NCI-H2171 (cell line): ENCODE data around the gene S100B.

Experiments used
- DNase-seq: peaks from one replicate; lab custom pipeline; 2025; lab: John Stamatoyannopoulos, UW

The S100B gene

DNA sequence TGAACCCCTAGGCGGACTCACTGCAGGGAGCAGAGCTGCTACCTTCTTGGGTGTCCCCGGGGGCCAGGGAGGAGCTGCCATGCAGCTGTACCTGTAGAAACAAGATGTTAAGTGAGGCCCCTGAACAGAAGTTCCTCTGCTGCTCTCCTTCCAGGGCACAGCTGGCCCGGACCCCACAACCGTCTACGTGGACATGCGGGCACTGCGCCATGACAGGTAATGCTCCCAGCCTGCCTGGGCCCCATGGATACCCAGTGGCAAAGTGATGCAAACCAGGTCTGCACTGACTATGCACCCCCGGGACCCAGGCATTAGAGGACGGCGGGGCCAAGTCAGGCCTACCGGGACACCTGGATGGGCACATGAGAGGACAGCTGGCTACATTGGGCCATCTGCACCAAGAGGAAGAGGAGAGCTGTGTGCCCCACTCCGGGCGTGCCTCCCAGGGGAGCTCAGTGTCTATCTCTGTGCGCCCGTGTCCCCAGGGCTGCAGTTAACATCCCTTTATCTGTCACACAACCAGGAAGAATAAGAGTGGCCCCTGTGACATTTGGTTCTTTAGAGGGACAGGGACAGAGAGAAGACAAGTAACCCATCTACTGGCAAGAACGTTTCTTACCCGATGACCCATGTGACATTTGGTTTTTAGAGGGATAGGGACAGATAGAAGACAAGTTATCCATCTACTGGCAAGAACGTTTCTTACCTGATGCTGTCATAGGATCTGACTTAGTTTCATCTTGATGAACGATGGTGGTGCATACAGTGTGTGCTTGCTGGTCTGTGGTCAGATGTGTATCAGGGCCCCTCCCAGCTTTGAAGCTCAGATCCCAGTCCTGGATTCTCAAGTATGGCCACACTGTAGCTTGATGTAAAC lies 44.1 kb downstream of the S100B start:
- DNase-seq: no peak

DNA sequence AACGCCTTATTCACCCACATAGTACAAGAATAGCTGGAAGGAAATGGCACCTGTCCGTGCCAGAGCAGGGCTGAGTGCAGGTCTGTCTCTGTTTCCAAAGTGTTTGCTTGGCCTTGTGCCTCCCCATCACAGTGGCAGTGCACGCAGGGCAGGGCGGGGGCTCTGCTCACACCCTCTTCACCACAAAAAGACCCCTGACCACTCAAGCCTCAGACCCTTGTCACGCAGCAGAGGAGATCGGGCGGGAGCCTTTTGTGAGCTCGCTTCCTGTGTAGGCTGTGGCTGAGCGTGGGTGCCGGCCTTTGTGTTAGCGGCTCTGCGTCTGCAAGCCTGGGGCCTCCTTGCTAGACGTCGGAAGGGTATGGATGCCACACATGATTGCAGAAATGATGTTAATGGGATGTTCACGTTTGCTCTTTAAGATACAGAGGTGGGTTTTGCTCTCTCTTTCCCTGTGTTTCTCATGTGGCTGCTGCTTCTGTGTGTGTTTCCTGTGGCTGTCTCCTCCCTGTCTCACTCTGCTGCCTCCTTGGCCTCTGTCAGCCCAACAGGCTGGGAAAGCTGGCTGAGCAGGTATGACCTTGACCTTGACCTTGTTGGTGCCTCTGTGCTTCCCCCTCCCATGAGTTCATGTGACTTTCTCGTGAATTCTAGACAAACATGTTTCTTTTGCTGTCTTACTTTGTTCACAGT lies 45.4 kb downstream of the S100B start:
- DNase-seq: no peak

DNA sequence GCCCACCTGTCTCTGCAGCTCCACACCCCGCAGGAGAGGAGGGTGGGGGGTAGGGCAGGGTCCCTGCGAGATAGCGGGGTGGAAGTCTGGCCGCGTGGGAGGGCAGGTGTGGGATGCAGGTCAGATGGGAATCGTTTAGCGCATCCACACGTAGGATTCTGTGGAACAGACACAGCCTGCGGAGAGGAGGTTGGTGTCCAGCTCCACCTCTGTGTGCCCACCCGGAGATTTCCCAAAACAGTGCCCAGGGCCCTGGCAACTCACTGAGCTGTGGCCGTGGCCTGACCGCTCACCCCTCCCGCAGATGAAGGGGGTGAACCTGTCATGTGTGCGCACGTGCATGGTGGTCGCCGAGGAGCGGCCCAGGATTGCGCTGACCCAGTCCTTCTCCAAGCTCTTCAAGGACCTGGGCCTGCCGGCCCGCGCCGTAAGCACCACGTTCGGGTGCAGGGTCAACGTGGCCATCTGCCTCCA lies 46.9 kb downstream of the S100B start:
- DNase-seq: no peak

DNA sequence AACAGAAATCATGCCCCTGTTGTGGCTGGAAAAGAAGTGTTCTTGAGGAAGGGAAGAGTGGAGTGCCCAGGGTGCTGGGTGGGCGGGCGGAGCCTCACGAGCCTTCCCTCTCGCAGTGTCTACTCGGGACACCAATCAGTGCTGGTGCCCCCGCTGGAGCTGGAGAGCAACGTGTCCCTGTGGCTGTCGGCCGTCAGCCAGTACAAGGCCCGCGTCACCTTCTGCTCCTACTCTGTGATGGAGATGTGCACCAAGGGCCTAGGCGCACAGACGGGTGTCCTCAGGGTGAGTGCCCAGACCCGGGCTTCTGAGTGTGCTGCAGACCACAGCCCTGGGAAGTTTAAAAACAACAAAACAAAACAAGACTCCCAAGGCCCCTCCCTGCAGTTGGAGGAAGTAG lies 47.4 kb downstream of the S100B start:
- DNase-seq: no peak

DNA sequence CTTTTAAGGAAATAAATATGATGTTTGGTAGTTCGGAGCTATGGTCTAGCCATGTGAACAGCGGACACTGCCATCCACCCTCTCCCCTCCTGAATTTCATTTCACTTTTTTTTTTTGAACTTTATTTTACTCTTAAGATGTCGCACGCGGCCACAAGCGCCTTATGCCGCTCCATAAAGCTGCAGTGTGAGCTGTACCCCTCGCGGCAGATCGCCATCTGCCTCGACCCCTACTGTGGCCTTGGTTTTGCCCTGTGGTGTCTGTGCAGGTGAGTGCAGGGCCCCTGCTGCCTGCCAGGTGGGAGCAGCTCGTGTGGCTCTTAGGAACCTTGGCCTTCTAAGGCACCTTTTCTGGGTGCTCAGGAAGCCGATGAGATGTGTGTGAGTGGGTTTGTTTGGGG lies 48.1 kb downstream of the S100B start:
- no peak for DNase-seq

DNA sequence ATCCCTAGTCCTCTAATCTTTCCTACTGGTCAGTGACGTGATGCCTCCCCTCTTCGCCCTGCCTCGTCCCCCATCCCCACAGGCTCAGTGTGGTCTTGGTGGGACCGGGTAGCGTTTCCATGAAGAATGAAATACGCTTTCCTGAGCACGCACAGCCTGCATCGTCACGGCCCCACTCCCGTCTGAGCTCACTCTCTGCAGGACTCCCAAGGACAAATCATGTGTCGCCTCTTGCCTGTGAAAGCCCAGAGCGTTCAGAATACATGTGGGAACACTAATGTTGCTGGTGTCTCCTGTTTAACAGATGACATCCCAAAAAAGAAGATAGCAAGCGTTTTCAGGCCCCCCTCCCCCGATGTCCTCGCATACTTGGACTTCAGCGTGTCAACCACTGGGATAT lies 49.2 kb downstream of the S100B start:
- no peak for DNase-seq

DNA sequence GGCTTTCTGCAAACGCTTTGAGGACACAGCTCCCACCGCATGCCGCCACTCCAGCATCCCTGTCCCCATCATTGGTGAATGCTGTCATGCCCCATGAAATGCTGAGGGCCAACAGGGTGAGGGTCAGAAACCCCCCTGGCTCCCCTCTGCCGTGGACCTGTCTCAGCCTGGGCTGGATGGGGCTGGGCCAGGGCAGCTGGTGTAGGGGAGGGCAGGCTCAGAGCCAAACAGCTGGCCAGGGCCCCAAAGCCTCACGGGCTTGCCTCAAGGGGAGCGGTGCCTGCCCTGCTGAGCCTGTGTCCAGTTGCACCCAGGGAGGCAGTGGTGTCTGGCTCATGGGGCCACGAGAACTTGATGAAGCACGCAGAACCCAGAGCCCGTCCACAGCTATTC lies 49.7 kb downstream of the S100B start:
- DNase-seq: no peak

DNA sequence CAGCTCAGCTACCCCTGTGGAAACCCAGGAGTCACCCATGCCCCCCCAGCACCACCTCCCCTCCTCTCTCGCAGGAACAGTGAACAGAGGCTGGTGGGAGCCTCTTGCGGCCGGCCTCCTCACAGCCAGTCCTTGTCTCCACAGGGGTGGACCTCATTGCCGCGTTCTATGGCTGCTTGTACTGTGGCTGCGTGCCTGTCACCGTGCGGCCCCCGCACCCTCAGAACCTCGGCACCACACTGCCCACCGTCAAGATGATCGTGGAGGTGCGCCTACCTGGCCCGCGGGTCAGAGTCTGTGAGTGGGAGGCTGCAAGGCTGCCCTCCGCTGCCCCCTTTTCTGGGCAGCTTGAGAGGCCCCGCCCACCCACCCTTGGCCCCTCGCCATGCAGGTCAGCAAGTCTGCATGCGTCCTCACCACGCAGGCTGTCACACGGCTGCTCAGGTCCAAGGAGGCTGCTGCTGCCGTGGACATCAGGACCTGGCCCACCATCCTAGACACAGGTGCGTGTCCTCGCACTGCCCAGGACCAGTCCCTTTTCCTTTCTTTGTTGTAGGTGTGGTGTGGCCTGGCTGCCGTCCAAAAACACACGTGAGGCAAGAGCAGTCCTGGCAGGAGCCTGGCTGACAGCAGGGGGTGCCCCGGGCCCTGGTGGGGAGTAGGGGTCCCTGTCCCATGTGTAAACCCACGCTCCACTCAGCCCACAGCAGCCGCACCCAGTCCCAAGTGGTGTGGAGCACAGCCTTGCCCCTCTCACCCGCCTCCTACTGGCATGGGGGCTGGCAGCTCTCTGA lies 50.3 kb downstream of the S100B start:
- DNase-seq: no peak

DNA sequence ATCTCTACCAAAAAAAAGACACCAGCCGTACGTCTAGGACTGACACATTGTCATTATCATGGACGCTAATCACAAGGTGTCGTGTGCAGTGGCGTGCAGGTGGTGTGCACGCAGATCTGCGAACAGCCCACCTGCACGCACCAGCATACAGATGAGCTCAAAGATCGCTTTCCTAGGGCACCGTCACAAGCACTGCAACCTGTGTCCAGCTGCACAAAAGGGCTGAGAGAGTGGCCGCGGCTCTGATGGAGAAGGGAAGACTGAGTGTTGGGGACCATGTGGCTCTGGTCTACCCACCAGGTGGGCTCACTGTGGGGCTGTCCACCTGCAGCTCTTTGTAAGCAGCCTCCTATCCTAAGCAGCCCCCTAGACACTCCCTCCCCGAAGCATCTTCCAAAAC lies 50.9 kb downstream of the S100B start:
- no peak for DNase-seq

DNA sequence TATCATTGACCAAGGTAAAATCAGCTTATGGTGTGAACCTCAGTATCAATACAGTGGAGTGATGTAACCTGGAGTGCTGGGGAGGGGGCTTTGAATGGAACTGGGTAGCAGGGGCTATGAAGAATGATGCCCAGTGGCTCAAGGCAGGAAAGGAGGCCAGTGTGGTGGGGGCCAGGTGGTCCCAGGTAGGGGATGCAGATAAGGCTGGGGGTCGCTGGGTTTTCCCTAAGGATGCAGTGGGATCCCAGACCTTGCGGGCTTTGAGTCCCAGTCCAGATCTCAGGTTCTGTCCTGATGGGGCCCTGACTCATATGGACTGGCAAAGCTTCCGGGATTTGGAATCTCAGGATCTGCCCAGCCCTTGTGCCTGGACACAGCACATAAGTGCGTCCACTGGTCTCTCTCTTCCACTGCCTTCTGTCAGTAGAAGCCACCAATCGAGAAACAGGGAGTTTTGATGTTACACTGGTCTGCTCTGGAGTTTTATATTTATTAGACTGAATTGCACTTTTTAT lies 52.0 kb downstream of the S100B start:
- no peak for DNase-seq

DNA sequence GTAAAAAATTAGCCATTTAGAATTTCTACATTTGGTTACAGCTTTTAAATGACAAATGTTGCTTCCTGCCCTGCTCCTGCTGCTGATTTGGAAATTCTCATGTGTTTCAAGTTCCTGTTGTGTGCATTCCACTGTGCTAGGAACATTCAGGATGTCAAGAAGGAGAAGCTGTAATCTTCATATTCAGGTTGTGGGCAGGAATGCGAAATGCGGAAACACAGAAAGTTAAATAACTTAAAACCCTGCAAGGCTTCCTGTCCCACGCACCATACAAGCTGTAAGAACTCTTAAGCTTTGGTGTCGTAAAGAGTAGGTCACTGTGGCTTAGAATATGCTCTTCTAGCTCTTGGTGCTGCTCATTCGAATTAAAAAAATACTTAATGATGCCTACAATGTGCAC lies 52.6 kb downstream of the S100B start:
- no peak for DNase-seq

DNA sequence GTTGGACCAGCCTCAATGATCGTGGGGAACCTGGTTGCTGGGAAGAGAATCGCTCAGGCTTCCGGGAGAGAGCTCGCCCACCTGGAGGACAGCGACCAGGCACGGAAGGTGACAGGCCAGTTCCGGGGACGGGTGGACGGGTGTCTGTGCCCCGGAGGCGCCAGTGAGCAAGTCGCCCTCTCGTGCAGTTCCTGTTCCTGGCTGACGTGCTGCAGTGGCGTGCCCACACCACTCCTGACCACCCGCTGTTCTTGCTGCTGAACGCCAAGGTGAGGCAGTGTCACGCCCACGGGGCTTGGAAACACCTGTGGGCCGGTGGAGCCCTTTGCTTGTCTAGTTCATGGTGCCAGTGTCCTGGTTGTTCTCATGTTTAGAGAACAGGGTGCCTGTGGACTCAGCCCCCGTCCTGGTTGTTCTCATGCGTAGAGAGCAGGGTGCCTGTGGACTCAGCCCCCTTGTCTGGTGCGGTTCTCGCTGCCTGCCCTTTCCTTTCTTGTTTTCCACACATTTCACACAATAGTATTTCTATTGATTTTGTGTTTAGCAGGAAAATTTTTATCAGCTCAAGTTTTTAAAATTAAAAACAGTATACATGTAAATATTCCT lies 53.1 kb downstream of the S100B start:
- no peak for DNase-seq

DNA sequence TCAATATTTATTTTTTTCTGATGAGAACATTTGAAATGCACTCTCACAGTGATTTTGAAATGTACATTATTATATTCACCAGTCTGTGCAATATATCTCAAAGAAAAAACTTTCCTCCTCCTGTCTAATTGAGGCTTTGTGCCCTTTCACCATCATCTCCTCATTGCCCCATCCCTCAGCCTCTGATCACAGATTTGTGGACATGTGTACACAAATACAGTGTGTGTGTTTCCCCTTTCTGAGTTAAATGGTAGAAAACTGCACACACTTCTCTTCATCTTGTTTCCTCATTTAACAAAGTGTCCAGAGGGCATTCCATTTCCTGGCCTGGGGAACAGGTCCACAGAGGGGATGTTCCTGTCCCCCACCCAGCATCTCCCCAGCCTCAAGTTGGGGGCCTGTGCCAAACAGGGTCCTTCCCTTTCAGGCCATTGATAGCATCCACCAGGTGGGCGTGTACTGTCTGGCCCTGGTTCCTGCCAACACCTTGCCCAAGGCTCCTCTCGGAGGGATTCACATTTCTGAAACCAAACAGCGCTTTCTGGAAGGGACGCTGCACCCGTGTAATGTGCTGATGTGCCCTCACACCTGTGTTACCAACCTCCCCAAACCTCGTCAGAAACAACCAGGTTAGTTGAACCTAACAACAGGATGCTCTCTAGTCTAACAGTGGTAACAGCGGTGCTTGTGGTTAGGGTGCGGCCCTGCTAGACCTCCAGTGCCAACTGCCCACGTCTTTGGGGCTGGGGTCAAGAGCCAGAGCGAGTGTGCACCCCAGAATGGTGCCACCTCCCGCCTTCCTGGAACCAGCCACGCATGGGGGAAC lies 54.6 kb downstream of the S100B start:
- no peak for DNase-seq

DNA sequence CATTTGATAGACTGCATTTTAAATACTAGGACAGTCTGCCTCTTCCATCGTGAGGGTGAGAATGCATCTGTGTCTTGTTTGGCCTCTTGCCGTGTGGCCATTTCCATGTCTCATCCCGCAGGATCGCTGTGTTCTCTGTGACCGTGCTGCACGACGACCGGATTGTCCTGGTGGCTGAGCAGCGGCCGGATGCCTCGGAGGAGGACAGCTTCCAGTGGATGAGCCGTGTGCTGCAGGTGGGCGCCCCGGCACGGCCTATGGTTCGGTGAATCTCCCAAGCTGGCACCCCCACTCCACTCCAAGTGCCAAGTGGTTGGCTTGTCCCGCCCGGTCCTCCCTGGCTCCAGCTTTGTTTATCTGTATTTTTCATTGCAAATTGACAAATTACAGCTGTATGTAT lies 55.2 kb downstream of the S100B start:
- DNase-seq: no peak
